DMS53 treated with DMSO at 0.1 percent for 48 hours (cell line): Measurements from ENCODE around the gene PPA1.
"Not testable (repeated sequence)": the region's sequence is repeated elsewhere in the genome, so short reads cannot be mapped to it uniquely, and the experiment has no call there.

ENCODE experiments used
- DNase-seq: peaks from one replicate; lab custom pipeline; 2025; ENCODE audit not compliant: unreplicated experiment; lab: John Stamatoyannopoulos, UW

PPA1 gene

GRCh38 chr10:70175516-70175915 is 57.7 kb downstream of the PPA1 start:
- DNase-seq = no peak

- no peak for DNase-seq
These were observed 59.0 kb downstream of the PPA1 start for GRCh38 chr10:70174058-70174741.

DNA sequence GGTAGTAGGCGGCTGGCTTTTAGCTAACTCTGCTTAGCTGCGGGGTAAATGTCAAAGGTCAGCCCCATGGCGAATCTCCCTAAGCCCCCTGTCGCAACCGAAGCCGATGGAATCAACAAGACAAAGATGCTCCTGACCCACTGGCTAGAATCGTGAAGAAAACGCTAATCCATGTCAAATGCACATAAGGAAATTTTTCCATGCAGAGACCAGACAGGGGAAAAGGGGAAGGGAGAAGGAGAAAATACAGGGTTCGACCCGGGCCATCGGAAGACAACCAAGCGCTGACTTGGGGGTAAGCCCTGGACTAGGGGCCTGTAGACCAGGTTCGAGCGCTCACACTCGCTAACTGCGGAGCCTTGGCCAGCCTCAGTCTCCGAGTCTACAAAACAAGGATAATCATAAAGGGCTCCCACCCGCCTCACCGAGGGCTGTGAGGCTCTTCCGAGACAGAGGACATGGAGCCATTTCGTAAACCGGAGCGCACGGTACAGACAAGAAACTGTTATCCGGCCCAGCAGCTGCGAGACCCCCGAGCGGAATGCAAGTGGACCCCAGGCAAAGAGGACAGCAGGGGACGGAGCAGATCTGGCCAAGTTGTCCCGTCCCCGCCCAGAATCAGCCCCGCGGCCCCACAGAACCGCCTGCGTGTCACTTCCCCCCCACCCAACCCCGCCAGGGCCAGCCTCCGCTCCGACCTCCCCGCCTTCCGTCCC is 63.4 kb downstream of the PPA1 start:
- DNase-seq = no peak

DNA sequence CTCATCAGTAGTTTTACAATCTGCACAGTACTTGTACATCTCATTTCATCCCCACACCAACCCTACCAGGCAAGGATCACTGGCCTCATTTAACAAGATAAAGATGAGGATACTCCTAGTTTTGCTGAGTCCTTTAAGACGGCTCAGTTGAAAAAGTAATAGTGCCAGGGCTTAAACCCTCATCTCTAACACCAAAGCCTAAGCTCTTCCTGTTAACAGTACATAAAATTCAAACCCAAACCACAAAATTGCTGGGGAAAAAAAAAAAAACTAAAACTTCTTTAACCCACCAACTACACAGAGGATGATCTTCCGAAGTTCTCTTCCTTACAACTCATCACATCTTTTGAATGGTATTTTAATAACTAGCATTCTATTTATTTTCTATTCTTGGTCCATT is 64.2 kb downstream of the PPA1 start:
- no peak for DNase-seq

GRCh38 chr10:70167246-70167645 is 66.0 kb downstream of the PPA1 start:
- DNase-seq = no peak

DNA sequence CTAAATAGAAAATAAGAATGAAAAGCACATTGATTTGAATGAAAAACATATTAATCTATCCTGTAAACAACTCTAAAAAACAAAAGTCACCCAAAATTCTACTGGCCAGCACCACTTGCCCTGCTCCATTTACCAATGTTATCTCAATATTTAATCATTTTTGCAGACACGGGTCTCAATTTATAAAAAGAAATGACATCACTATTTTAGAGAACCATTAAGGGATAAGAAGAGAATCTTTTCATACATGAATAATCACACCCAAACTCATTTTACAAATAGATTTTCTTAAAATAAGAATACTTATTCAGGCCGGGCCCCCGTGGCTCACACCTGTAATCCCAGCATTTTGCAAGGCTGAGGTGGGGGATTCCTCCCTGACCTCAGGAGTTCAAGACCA is 66.8 kb downstream of the PPA1 start:
- no peak for DNase-seq

- DNase-seq = no peak
These were observed 69.1 kb downstream of the PPA1 start for GRCh38 chr10:70164163-70164562.

DNA sequence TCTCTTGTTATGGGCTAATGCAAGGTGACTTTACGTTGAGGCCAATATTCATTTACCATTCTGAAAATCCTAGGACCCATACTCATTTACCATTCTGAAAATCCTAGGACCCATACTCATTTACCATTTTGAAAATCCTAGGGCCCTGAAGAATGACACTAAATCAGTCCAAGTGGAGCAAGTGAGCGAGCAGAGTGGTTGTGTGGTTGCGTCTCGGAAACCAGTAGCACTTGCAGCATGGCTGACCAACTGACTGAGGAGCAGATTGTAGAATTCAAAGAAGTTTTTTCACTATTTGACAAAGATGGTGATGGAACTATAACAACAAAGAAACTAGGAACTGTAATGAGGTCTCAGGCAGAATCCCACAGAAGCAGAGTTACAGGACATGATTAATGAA is 69.8 kb downstream of the PPA1 start:
- DNase-seq = no peak

GRCh38 chr10:70162892-70163201 is 70.4 kb downstream of the PPA1 start:
- DNase-seq = no peak

DNA sequence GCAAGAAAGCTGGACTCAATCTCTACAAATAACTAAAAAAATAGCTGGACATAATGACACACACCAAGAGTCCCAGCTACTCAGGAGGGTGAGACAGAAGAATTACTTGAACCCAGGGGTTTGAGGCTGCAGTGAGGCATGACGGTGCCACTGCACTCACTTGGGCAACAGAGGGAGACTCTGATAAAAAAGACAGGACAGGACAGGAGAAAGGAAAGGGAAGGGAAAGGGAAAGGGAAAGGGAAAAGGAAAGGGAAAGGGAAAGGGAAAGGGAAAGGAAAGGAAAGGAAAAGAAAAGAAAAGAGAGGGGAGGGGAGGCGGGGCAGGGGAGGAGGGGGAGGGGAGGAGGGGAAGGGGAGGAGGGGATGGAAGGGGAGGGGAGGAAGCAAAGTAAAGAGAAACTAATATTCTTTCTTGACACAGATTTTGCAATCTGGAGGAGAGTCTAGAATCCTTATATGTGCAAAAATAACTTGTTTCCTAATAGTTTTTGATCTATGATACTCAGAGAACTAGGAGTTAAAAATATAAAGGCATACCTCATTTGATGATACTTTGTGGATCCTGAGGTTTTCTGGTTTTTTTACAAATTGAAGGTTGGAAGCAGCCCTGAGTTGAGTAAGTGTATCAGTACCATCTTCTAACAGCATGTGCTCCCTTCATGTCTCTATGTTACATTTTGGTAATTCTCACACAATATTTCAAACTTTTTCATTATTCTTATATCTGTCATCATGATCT is 70.9 kb downstream of the PPA1 start:
- DNase-seq = no peak

GRCh38 chr10:70160798-70161197 is 72.4 kb downstream of the PPA1 start:
- DNase-seq = no peak

- not testable (repeated sequence) for DNase-seq
These were observed 73.9 kb downstream of the PPA1 start for GRCh38 chr10:70159366-70159765.

- no peak for DNase-seq
These were observed 75.1 kb downstream of the PPA1 start for GRCh38 chr10:70158113-70158512.

GRCh38 chr10:70155255-70155838 is 77.9 kb downstream of the PPA1 start:
- DNase-seq = no peak
